ENCODE data around the gene ARPC1B.
"Not testable (repeated sequence)": the region's sequence is repeated elsewhere in the genome, so short reads cannot be mapped to it uniquely, and the experiment has no call there.

- TF ChIP-seq EZH2phosphoT487 (IDR thresholded peaks at IDR 0.05; ENCODE audit: insufficient read depth, low read depth); EZH2 (IDR thresholded peaks at IDR 0.05; ENCODE audit: insufficient read depth, poor library complexity, severe bottlenecking): not testable (repeated sequence)
These were observed 57.4 kb downstream of the ARPC1B start for GRCh38 chr7:99431756-99432540.
